HG02678 (cell line): ENCODE data around the gene KANSL1L.

Experiments
- ATAC-seq: cut with Tn5 transposase; IDR thresholded peaks from one replicate; pipeline ENCODE4 v1.9.1; 2021; ENCODE audit warnings: mild to moderate bottlenecking, moderate library complexity; ENCODE audit not compliant: unreplicated experiment

The KANSL1L gene

GRCh38 chr2:210086930-210087329 is 84.3 kb downstream of the KANSL1L start:
- no peak for ATAC-seq

- no peak for ATAC-seq
Observed at GRCh38 chr2:210086292-210086691, 84.9 kb downstream of the KANSL1L start.

GRCh38 chr2:210072922-210073509 is 98.2 kb downstream of the KANSL1L start:
- peak; percentile 85 for ATAC-seq

GRCh38 chr2:210072493-210072892 is 98.7 kb downstream of the KANSL1L start:
- no peak for ATAC-seq

- ATAC-seq: no peak
Observed at GRCh38 chr2:210063306-210063705, 107.9 kb downstream of the KANSL1L start.

- ATAC-seq: no peak
Observed at GRCh38 chr2:210055825-210056224, 115.4 kb downstream of the KANSL1L start.

- no peak for ATAC-seq
Observed at GRCh38 chr2:210054696-210055095, 116.5 kb downstream of the KANSL1L start.

- ATAC-seq: no peak
Observed at GRCh38 chr2:210050885-210051284, 120.3 kb downstream of the KANSL1L start.

- ATAC-seq: no peak
Observed at GRCh38 chr2:210049831-210050230, 121.4 kb downstream of the KANSL1L start.

GRCh38 chr2:210046851-210047500 is 124.2 kb downstream of the KANSL1L start:
- ATAC-seq: no peak

GRCh38 chr2:210038078-210038477 is 133.1 kb downstream of the KANSL1L start:
- no peak for ATAC-seq

GRCh38 chr2:210035679-210036078 is 135.5 kb downstream of the KANSL1L start:
- ATAC-seq: no peak

GRCh38 chr2:210034087-210034683 is 137.0 kb downstream of the KANSL1L start:
- no peak for ATAC-seq

GRCh38 chr2:210028178-210028577 is 143.0 kb downstream of the KANSL1L start:
- no peak for ATAC-seq

GRCh38 chr2:210027608-210028007 is 143.6 kb downstream of the KANSL1L start:
- ATAC-seq: no peak

- no peak for ATAC-seq
Observed at GRCh38 chr2:210022824-210023223, 148.4 kb downstream of the KANSL1L start.

GRCh38 chr2:210020138-210020537 is 151.1 kb downstream of the KANSL1L start:
- ATAC-seq: no peak

- ATAC-seq: no peak
Observed at GRCh38 chr2:210009896-210010295, 161.3 kb downstream of the KANSL1L start.

GRCh38 chr2:210009126-210009525 is 162.1 kb downstream of the KANSL1L start:
- ATAC-seq: no peak

GRCh38 chr2:210007895-210008294 is 163.3 kb downstream of the KANSL1L start:
- ATAC-seq: no peak

- no peak for ATAC-seq
Observed at GRCh38 chr2:210004881-210005280, 166.3 kb downstream of the KANSL1L start.

- no peak for ATAC-seq
Observed at GRCh38 chr2:210003359-210003758, 167.8 kb downstream of the KANSL1L start.
